Progenitor cell of endocrine pancreas (in vitro differentiated cells): Measurements from ENCODE around the gene MSI2. TPM values are rescaled to one million over a fixed set of nuclear protein-coding genes. Genes with fewer than 3 reads are reported as not detected.

ENCODE experiments used
- DNase-seq: peaks from one replicate; pipeline ENCODE4 v3.0.0; 2021; ENCODE audit warnings: low spot score; ENCODE audit not compliant: unreplicated experiment
- H3K27ac Mint-ChIP-seq: 2 replicates; pipeline ENCODE4 v1.8.0; 2021; ENCODE audit warnings: mild to moderate bottlenecking, moderate library complexity, mixed read lengths
- H3K27me3 Mint-ChIP-seq: 2 replicates; pipeline ENCODE4 v1.8.0; 2021; ENCODE audit warnings: mixed read lengths
- H3K36me3 Mint-ChIP-seq: 2 replicates; pipeline ENCODE4 v1.8.0; 2022; ENCODE audit warnings: mixed read lengths; ENCODE audit not compliant: insufficient read depth
- H3K4me1 Mint-ChIP-seq: 2 replicates; pipeline ENCODE4 v1.8.0; 2021; ENCODE audit warnings: low read depth, mixed read lengths
- H3K4me3 Mint-ChIP-seq: 2 replicates; pipeline ENCODE4 v1.8.0; 2021; ENCODE audit warnings: low read depth, mild to moderate bottlenecking, moderate library complexity, mixed read lengths
- H3K9me3 Mint-ChIP-seq: 2 replicates; pipeline ENCODE4 v1.8.0; 2021; ENCODE audit warnings: low read depth, mixed read lengths
- total RNA-seq: library from RNA; stranded (reverse); gene quantifications from 2 replicates; pipeline ENCODE4 v1.2.1, GENCODE V29; 2021
- TF ChIP-seq, protein P1 (sequence below): fragments of 200-600 bp; sonication (generic); IDR thresholded peaks from one replicate; pipeline ENCODE4 v1.5.0; 2021; ENCODE audit warnings: antibody characterized with exemption, mild to moderate bottlenecking; ENCODE audit not compliant: unreplicated experiment

The MSI2 gene
- total RNA-seq, 1 donor from 2014 or later = 164 TPM

GRCh38 chr17:57289130-57289529 lies 32.8 kb downstream of the MSI2 start:
- Mint-ChIP-seq H3K36me3 (peaks cover 5% of the 10 kb centered on the region), H3K9me3 (no peaks in the 10 kb centered on the region), H3K27me3 (no peaks in the 10 kb centered on the region), H3K4me1 (peaks cover 45% of the 10 kb centered on the region), H3K4me3 (no peak overlapping the region), H3K27ac (no peak overlapping the region)
- TF ChIP-seq, protein P1, sequence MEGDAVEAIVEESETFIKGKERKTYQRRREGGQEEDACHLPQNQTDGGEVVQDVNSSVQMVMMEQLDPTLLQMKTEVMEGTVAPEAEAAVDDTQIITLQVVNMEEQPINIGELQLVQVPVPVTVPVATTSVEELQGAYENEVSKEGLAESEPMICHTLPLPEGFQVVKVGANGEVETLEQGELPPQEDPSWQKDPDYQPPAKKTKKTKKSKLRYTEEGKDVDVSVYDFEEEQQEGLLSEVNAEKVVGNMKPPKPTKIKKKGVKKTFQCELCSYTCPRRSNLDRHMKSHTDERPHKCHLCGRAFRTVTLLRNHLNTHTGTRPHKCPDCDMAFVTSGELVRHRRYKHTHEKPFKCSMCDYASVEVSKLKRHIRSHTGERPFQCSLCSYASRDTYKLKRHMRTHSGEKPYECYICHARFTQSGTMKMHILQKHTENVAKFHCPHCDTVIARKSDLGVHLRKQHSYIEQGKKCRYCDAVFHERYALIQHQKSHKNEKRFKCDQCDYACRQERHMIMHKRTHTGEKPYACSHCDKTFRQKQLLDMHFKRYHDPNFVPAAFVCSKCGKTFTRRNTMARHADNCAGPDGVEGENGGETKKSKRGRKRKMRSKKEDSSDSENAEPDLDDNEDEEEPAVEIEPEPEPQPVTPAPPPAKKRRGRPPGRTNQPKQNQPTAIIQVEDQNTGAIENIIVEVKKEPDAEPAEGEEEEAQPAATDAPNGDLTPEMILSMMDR = no peak
- DNase-seq = no peak

GRCh38 chr17:57289613-57290012 lies 33.3 kb downstream of the MSI2 start:
- H3K27ac Mint-ChIP-seq = no peak overlapping the region
- TF ChIP-seq, protein P1 = no peak
- peaks cover 7% of the 10 kb centered on the region for H3K36me3 Mint-ChIP-seq
- DNase-seq = no peak
- H3K27me3 Mint-ChIP-seq = no peaks in the 10 kb centered on the region
- H3K4me3 Mint-ChIP-seq = no peak overlapping the region
- peaks cover 41% of the 10 kb centered on the region for H3K4me1 Mint-ChIP-seq
- no peaks in the 10 kb centered on the region for H3K9me3 Mint-ChIP-seq

DNA sequence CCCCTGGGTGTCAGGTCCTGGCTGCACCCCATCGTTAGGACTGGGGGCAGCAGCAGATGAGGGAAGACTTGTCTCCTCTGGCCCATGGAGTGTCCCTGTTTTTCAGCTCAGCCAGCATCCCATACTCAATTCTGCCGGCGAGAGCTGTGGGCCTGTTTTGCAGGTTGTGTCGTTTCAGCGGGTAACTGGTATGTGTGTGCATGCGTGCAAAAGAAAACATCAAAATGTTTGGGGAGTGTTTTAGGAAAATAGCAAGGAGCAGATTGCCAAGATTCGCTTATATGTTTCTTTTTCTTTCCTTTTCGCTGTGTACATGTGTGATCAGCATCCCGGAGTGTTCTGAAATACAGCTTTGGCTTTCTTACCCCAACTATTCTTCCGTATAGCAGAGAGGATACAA lies 34.7 kb downstream of the MSI2 start:
- no peak overlapping the region for H3K27ac Mint-ChIP-seq
- TF ChIP-seq, protein P1 = no peak
- no peaks in the 10 kb centered on the region for H3K9me3 Mint-ChIP-seq
- DNase-seq = no peak
- H3K4me1 Mint-ChIP-seq = peaks cover 40% of the 10 kb centered on the region
- H3K4me3 Mint-ChIP-seq = no peak overlapping the region
- peaks cover 10% of the 10 kb centered on the region for H3K36me3 Mint-ChIP-seq
- H3K27me3 Mint-ChIP-seq = no peaks in the 10 kb centered on the region

- peaks cover 10% of the 10 kb centered on the region for H3K36me3 Mint-ChIP-seq
- DNase-seq = no peak
- H3K27me3 Mint-ChIP-seq = no peaks in the 10 kb centered on the region
- no peak overlapping the region for H3K27ac Mint-ChIP-seq
- H3K9me3 Mint-ChIP-seq = no peaks in the 10 kb centered on the region
- H3K4me3 Mint-ChIP-seq = no peak overlapping the region
- TF ChIP-seq, protein P1 = no peak
- peaks cover 33% of the 10 kb centered on the region for H3K4me1 Mint-ChIP-seq
Measured at GRCh38 chr17:57292091-57292490, 35.8 kb downstream of the MSI2 start.

DNA sequence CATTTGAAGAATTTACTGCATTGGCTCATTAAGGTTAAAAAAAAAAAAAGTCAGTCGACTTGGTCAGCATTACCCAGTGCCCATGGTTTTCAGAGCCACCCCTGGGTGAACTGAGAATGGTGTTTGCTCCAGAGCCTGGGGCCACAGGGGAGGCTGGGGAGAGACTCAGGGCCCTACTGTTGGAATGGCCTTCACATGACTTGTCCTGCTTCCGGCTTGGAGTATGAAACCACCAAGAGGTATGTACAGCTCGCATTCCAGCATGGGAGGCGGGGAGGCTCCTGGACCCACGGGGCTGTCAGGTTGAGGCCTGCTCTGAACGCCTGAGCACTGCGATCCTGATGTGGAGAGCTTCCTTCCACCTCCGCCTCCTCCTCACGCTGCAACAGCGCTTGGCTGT lies 36.8 kb downstream of the MSI2 start:
- TF ChIP-seq, protein P1 = no peak
- H3K27me3 Mint-ChIP-seq = no peaks in the 10 kb centered on the region
- no peak for DNase-seq
- peaks cover 4% of the 10 kb centered on the region for H3K9me3 Mint-ChIP-seq
- no peak overlapping the region for H3K4me3 Mint-ChIP-seq
- H3K4me1 Mint-ChIP-seq = peaks cover 23% of the 10 kb centered on the region
- peaks cover 19% of the 10 kb centered on the region for H3K36me3 Mint-ChIP-seq
- H3K27ac Mint-ChIP-seq = no peak overlapping the region
